ENCODE measurements around the gene NUP93.
"Not testable (repeated sequence)": the region's sequence is repeated elsewhere in the genome, so short reads cannot be mapped to it uniquely, and the experiment has no call there.

The NUP93 gene

GRCh38 chr16:56807676-56808067 is 77.7 kb downstream of the NUP93 start:
- not testable (repeated sequence) for H3K4me1 ChIP-seq (ENCODE audit: control insufficient read depth, low read depth, low read length); H3K9me3 ChIP-seq (ENCODE audit: control insufficient read depth, low read depth, low read length); H3K27ac ChIP-seq (ENCODE audit: low read length); H3K4me3 ChIP-seq (ENCODE audit: low read length); H3K9ac ChIP-seq (ENCODE audit: low read length); H3K27me3 ChIP-seq (ENCODE audit: control insufficient read depth, insufficient read depth, low read length)
- peaks cover 27% of the 10 kb centered on the region for H3K36me3 ChIP-seq (ENCODE audit: control insufficient read depth, low read depth, low read length)

DNA sequence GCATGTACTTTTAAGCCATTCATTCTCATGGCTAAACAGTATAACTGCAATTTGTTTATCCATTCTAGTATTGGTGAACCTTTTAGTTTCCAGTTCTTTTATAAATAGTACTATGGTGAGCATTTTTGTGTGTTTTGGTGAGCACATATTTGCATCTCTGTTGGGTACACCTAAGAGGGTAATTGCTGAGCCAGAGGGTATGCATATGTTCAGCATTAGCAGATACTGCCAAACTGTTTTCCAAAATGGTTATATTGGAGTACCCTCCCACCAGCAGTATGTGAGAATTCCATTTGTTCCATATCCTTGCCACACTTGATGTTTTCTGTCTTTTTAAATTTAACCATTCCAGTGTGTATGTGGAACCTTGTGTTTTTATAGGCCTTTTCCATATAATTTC is 81.0 kb downstream of the NUP93 start:
- Histone ChIP-seq H3K4me1 (ENCODE audit: control insufficient read depth, low read depth, low read length) (no peaks in the 10 kb centered on the region), H3K27ac (ENCODE audit: low read length) (no peak overlapping the region), H3K9ac (ENCODE audit: low read length) (no peak overlapping the region), H3K4me3 (ENCODE audit: low read length) (no peak overlapping the region), H3K36me3 (ENCODE audit: control insufficient read depth, low read depth, low read length) (peaks cover 20% of the 10 kb centered on the region), H3K27me3 (ENCODE audit: control insufficient read depth, insufficient read depth, low read length) (no peaks in the 10 kb centered on the region), H3K9me3 (ENCODE audit: control insufficient read depth, low read depth, low read length) (no peaks in the 10 kb centered on the region)

- H3K9ac ChIP-seq (ENCODE audit: low read length); H3K9me3 ChIP-seq (ENCODE audit: control insufficient read depth, low read depth, low read length); H3K4me1 ChIP-seq (ENCODE audit: control insufficient read depth, low read depth, low read length); H3K27ac ChIP-seq (ENCODE audit: low read length); H3K27me3 ChIP-seq (ENCODE audit: control insufficient read depth, insufficient read depth, low read length); H3K4me3 ChIP-seq (ENCODE audit: low read length): not testable (repeated sequence)
- peaks cover 13% of the 10 kb centered on the region for H3K36me3 ChIP-seq (ENCODE audit: control insufficient read depth, low read depth, low read length)
Observed at GRCh38 chr16:56811602-56812001, 81.7 kb downstream of the NUP93 start.

GRCh38 chr16:56812884-56813283 is 83.0 kb downstream of the NUP93 start:
- Histone ChIP-seq H3K36me3 (ENCODE audit: control insufficient read depth, low read depth, low read length) (peaks cover 6% of the 10 kb centered on the region), H3K9ac (ENCODE audit: low read length) (no peak overlapping the region), H3K9me3 (ENCODE audit: control insufficient read depth, low read depth, low read length) (no peaks in the 10 kb centered on the region), H3K27me3 (ENCODE audit: control insufficient read depth, insufficient read depth, low read length) (no peaks in the 10 kb centered on the region), H3K4me3 (ENCODE audit: low read length) (no peak overlapping the region), H3K4me1 (ENCODE audit: control insufficient read depth, low read depth, low read length) (no peaks in the 10 kb centered on the region), H3K27ac (ENCODE audit: low read length) (no peak overlapping the region)

GRCh38 chr16:56814537-56815432 is 84.9 kb downstream of the NUP93 start:
- H3K27me3 ChIP-seq (ENCODE audit: control insufficient read depth, insufficient read depth, low read length), result no peaks in the 10 kb centered on the region
- peaks cover 11% of the 10 kb centered on the region for H3K36me3 ChIP-seq (ENCODE audit: control insufficient read depth, low read depth, low read length)
- H3K4me1 ChIP-seq (ENCODE audit: control insufficient read depth, low read depth, low read length), result no peaks in the 10 kb centered on the region
- no peak overlapping the region for H3K27ac ChIP-seq (ENCODE audit: low read length)
- H3K9ac ChIP-seq (ENCODE audit: low read length), result no peak overlapping the region
- H3K4me3 ChIP-seq (ENCODE audit: low read length), result no peak overlapping the region
- H3K9me3 ChIP-seq (ENCODE audit: control insufficient read depth, low read depth, low read length), result no peaks in the 10 kb centered on the region

- H3K4me3 ChIP-seq (ENCODE audit: low read length), result no peak overlapping the region
- H3K27me3 ChIP-seq (ENCODE audit: control insufficient read depth, insufficient read depth, low read length), result no peaks in the 10 kb centered on the region
- no peak overlapping the region for H3K9ac ChIP-seq (ENCODE audit: low read length)
- no peaks in the 10 kb centered on the region for H3K4me1 ChIP-seq (ENCODE audit: control insufficient read depth, low read depth, low read length)
- H3K36me3 ChIP-seq (ENCODE audit: control insufficient read depth, low read depth, low read length), result peaks cover 10% of the 10 kb centered on the region
- no peaks in the 10 kb centered on the region for H3K9me3 ChIP-seq (ENCODE audit: control insufficient read depth, low read depth, low read length)
- no peak overlapping the region for H3K27ac ChIP-seq (ENCODE audit: low read length)
Observed at GRCh38 chr16:56815721-56816120, 85.8 kb downstream of the NUP93 start.

GRCh38 chr16:56817056-56817455 is 87.1 kb downstream of the NUP93 start:
- H3K4me3 ChIP-seq (ENCODE audit: low read length), result no peak overlapping the region
- H3K4me1 ChIP-seq (ENCODE audit: control insufficient read depth, low read depth, low read length), result no peaks in the 10 kb centered on the region
- H3K36me3 ChIP-seq (ENCODE audit: control insufficient read depth, low read depth, low read length), result peaks cover 18% of the 10 kb centered on the region
- no peaks in the 10 kb centered on the region for H3K27me3 ChIP-seq (ENCODE audit: control insufficient read depth, insufficient read depth, low read length)
- no peak overlapping the region for H3K27ac ChIP-seq (ENCODE audit: low read length)
- H3K9ac ChIP-seq (ENCODE audit: low read length), result no peak overlapping the region
- H3K9me3 ChIP-seq (ENCODE audit: control insufficient read depth, low read depth, low read length), result no peaks in the 10 kb centered on the region

DNA sequence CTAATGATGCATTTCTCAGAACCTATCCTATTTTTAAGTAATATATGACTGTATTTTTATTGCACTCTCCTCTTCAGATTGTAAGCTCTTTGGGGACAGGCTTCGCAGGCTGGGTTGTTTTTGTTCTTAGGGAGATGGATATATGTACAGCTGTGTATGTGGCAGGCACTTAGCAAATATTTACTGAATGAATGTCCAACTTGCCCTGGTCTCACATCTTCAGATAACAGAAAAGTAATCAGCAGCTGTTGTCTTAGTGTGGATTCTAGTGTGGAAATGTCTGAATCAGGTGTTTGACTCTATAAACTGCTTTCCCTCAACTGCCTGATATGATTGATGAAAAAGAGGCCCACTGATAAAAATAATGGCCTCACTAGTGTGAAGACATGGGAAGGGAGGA is 88.0 kb downstream of the NUP93 start:
- no peak overlapping the region for H3K4me3 ChIP-seq (ENCODE audit: low read length)
- H3K27me3 ChIP-seq (ENCODE audit: control insufficient read depth, insufficient read depth, low read length), result no peaks in the 10 kb centered on the region
- H3K9ac ChIP-seq (ENCODE audit: low read length), result no peak overlapping the region
- peaks cover 2% of the 10 kb centered on the region for H3K4me1 ChIP-seq (ENCODE audit: control insufficient read depth, low read depth, low read length)
- H3K9me3 ChIP-seq (ENCODE audit: control insufficient read depth, low read depth, low read length), result no peaks in the 10 kb centered on the region
- H3K36me3 ChIP-seq (ENCODE audit: control insufficient read depth, low read depth, low read length), result peaks cover 18% of the 10 kb centered on the region
- no peak overlapping the region for H3K27ac ChIP-seq (ENCODE audit: low read length)

DNA sequence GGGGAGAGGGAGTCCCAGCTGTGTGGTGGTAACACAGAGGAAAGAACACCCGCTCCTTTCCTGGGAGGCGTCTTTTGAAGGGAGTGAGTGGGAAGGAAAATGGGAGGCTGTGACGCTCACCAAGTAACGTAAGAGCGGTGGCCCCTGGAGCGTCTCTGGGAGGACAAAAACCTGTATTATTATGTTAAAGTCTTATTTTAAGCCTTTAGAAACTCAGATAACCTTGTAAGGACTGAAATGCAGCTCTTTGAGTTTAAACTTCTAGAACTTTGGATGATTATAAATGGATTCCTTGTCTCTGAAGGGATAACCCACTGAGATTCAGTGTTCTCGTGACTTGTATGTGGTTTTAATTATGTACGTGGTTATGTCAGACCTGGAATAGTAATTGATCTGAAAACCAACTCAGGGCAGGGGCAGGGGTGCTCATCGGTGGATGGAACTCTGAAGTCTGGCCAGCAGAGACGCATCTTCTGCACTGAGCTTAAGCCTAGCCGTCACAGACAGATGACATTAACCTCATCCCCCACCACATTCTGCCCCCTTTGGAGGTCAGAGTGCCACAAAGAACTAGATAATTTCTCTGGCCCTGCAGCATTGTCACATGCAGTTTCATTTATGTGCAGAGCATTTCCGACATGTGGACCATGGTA is 93.3 kb downstream of the NUP93 start:
- H3K36me3 ChIP-seq (ENCODE audit: control insufficient read depth, low read depth, low read length), result peaks cover 27% of the 10 kb centered on the region
- no peak overlapping the region for H3K4me3 ChIP-seq (ENCODE audit: low read length)
- peaks cover 14% of the 10 kb centered on the region for H3K4me1 ChIP-seq (ENCODE audit: control insufficient read depth, low read depth, low read length)
- H3K9me3 ChIP-seq (ENCODE audit: control insufficient read depth, low read depth, low read length), result no peaks in the 10 kb centered on the region
- no peaks in the 10 kb centered on the region for H3K27me3 ChIP-seq (ENCODE audit: control insufficient read depth, insufficient read depth, low read length)
- H3K9ac ChIP-seq (ENCODE audit: low read length), result no peak overlapping the region
- H3K27ac ChIP-seq (ENCODE audit: low read length), result no peak overlapping the region

DNA sequence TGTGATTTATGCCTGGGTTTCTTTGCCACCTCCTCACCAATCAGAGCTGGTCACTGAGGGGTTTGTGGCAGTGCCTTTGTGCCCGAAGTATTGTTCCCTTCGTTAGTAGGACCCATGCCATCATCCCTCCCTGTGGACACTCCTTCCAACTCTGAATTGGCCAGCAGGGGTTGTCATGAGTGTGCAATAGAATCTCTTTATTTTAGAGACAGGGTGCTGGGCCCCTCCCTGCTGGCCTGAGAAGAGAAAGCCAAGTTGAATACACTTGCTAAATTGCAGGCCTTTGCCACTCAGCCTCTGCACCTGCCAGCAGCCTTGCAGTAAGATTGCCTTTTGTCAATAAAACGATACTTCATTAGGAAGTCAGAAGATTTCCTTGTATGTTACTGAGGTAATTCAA is 94.4 kb downstream of the NUP93 start:
- Histone ChIP-seq H3K27me3 (ENCODE audit: control insufficient read depth, insufficient read depth, low read length) (no peaks in the 10 kb centered on the region), H3K36me3 (ENCODE audit: control insufficient read depth, low read depth, low read length) (peaks cover 29% of the 10 kb centered on the region), H3K9me3 (ENCODE audit: control insufficient read depth, low read depth, low read length) (no peaks in the 10 kb centered on the region), H3K9ac (ENCODE audit: low read length) (no peak overlapping the region), H3K4me1 (ENCODE audit: control insufficient read depth, low read depth, low read length) (peaks cover 14% of the 10 kb centered on the region), H3K4me3 (ENCODE audit: low read length) (no peak overlapping the region), H3K27ac (ENCODE audit: low read length) (no peak overlapping the region)

GRCh38 chr16:56824804-56825203 is 94.9 kb downstream of the NUP93 start:
- Histone ChIP-seq H3K27ac (ENCODE audit: low read length) (no peak overlapping the region), H3K4me1 (ENCODE audit: control insufficient read depth, low read depth, low read length) (peaks cover 14% of the 10 kb centered on the region), H3K4me3 (ENCODE audit: low read length) (no peak overlapping the region), H3K9me3 (ENCODE audit: control insufficient read depth, low read depth, low read length) (no peaks in the 10 kb centered on the region), H3K27me3 (ENCODE audit: control insufficient read depth, insufficient read depth, low read length) (no peaks in the 10 kb centered on the region), H3K36me3 (ENCODE audit: control insufficient read depth, low read depth, low read length) (peaks cover 30% of the 10 kb centered on the region), H3K9ac (ENCODE audit: low read length) (no peak overlapping the region)

- Histone ChIP-seq H3K27me3 (ENCODE audit: control insufficient read depth, insufficient read depth, low read length) (no peaks in the 10 kb centered on the region), H3K27ac (ENCODE audit: low read length) (no peak overlapping the region), H3K36me3 (ENCODE audit: control insufficient read depth, low read depth, low read length) (peaks cover 28% of the 10 kb centered on the region), H3K9ac (ENCODE audit: low read length) (no peak overlapping the region), H3K4me1 (ENCODE audit: control insufficient read depth, low read depth, low read length) (peaks cover 14% of the 10 kb centered on the region), H3K4me3 (ENCODE audit: low read length) (no peak overlapping the region), H3K9me3 (ENCODE audit: control insufficient read depth, low read depth, low read length) (no peaks in the 10 kb centered on the region)
Observed at GRCh38 chr16:56825826-56826225, 95.9 kb downstream of the NUP93 start.
